ENCODE measurements around the gene WRAP73. TPM values are rescaled to one million over a fixed set of nuclear protein-coding genes. Genes with fewer than 3 reads are reported as not detected.

Gene WRAP73
- total RNA-seq, 1 experiment from 2014 or later: 14.9 TPM

DNA sequence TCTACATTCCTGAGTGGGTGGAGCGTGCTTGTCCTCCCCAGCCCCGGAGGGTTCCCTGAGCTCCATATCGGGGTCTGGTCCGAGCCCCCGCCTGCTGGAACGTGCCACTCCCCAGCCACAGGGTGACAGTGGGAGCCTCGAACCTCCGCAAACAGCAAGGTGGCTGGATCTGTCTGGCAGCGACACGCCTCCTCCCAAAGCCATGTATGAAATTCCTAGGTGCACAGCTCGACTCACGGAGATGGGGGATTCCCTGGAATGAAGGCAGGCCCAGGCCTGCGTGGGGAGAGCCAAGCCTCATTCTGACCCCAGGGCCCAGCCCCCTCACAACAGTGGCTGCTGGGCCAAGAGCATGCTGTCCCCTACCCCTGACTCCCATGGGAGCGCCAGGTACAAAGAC lies 35.3 kb upstream of the WRAP73 start:
- DNase-seq: no peak
- H3K36me3 Mint-ChIP-seq (ENCODE audit: insufficient read depth, unreplicated experiment): no peaks in the 10 kb centered on the region
- CTCF ChIA-PET: no interaction called here
- H3K27me3 Mint-ChIP-seq (ENCODE audit: unreplicated experiment): peaks cover 3% of the 10 kb centered on the region
- no peaks in the 10 kb centered on the region for H3K4me1 Mint-ChIP-seq (ENCODE audit: low read depth, unreplicated experiment)
- intact Hi-C loops (cut with micrococcal nuclease; ENCODE audit: unreplicated experiment): no loop called here
- no peak for TF ChIP-seq CTCF (IDR thresholded peaks at IDR 0.05; ENCODE audit: unreplicated experiment)
- H3K4me3 Mint-ChIP-seq (ENCODE audit: low read depth, unreplicated experiment): no peak overlapping the region
- no peaks in the 10 kb centered on the region for H3K9me3 Mint-ChIP-seq (ENCODE audit: low read depth, unreplicated experiment)
- no TSS peak for BruUV-seq (replicated peaks)
- no peak overlapping the region for H3K27ac Mint-ChIP-seq (ENCODE audit: unreplicated experiment)

DNA sequence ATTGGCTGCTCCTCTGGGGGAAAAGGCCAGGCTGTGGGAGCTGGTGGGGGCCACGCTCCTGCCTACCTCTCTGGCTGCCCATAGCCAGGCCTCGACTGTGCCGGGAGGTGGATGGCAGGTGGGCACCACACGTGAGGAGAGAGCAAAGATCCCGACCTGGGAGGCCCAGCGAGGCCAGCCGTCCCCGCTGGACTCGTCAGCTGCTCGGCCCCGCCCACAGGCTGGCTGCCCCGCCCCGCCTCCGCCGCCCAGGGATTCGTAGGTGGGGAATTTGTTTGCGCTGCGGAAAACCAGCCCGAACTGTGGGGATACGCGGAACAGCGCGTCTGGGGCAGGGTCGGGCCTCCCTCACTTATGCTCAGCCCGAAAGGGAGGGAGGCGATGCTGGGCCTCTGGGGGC lies 34.1 kb upstream of the WRAP73 start:
- intact Hi-C loops (cut with micrococcal nuclease; ENCODE audit: unreplicated experiment): no loop called here
- Mint-ChIP-seq H3K27me3 (ENCODE audit: unreplicated experiment) (peaks cover 16% of the 10 kb centered on the region), H3K36me3 (ENCODE audit: insufficient read depth, unreplicated experiment) (no peaks in the 10 kb centered on the region), H3K4me1 (ENCODE audit: low read depth, unreplicated experiment) (peaks cover 9% of the 10 kb centered on the region), H3K27ac (ENCODE audit: unreplicated experiment) (no peak overlapping the region), H3K9me3 (ENCODE audit: low read depth, unreplicated experiment) (peaks cover 7% of the 10 kb centered on the region), H3K4me3 (ENCODE audit: low read depth, unreplicated experiment) (no peak overlapping the region)
- no peak for DNase-seq
- no TSS peak for BruUV-seq (replicated peaks)
- no peak for TF ChIP-seq CTCF (IDR thresholded peaks at IDR 0.05; ENCODE audit: unreplicated experiment)
- CTCF ChIA-PET: no interaction called here

DNA sequence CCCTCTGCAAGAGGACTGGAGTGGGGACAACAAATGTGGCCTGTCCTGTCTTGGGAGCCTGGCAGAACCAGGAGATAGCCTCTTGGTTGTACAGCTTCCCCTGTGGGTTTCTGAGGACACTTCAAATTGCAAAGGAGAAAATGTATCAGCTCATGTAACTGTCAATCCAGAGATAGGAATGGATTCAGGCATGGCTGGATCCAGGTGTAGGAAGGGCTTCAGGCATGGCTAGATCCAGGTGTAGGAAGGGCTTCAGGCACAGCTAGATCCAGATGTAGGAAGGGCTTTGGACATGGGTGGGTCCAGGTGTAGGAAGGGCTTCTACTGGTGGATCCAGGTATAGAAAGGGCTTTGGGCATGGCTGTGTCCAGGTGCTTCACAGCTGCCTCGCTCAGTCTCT lies 33.3 kb upstream of the WRAP73 start:
- Mint-ChIP-seq H3K9me3 (ENCODE audit: low read depth, unreplicated experiment) (peaks cover 7% of the 10 kb centered on the region), H3K4me1 (ENCODE audit: low read depth, unreplicated experiment) (peaks cover 10% of the 10 kb centered on the region), H3K27me3 (ENCODE audit: unreplicated experiment) (peaks cover 18% of the 10 kb centered on the region), H3K27ac (ENCODE audit: unreplicated experiment) (no peak overlapping the region), H3K4me3 (ENCODE audit: low read depth, unreplicated experiment) (no peak overlapping the region), H3K36me3 (ENCODE audit: insufficient read depth, unreplicated experiment) (no peaks in the 10 kb centered on the region)
- no peak for DNase-seq
- TF ChIP-seq CTCF (IDR thresholded peaks at IDR 0.05; ENCODE audit: unreplicated experiment): no peak
- CTCF ChIA-PET: no interaction called here
- intact Hi-C loops (cut with micrococcal nuclease; ENCODE audit: unreplicated experiment): no loop called here
- no TSS peak for BruUV-seq (replicated peaks)

DNA sequence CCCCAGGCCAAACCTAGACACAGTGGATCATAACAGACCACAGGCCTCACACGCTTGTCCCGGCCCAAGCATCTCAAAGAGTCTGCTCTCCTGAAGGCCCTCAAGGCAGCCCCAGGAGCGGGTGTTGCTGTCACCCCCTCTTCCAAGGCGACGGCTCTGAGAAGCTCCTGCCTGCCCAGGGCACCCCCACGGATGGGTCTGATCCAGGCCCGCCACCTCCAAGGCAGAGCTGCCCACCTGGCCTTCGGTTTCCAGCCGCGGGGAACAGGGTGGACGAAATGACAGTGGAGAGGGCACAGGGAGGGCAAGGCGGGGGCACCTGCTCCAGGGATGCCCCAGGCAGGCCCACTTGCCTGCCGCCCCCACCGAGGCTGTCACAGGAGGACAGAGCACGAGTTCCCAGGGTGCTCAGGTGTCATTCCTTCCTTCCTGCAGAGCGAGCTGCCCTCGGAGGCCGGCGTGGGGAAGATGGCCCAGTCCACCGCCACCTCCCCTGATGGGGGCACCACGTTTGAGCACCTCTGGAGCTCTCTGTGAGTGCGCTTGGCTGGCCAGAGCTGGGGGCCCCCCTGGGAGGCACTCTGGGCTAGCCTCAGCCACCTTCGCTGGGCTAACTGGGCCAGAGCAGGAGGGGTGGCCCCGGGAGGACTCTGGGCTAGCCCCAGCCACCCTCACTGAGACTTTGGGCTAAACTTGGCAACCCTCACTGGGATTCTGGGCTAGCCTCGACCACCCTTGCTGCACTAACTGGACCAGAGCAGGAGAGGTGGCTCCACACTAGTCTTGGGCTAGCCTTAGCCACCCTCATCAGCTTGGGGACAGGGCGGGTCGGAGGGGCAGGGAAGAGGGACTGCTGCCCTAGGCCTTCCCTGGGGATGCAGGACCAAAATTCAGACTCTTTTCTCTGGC lies 32.2 kb upstream of the WRAP73 start:
- Mint-ChIP-seq H3K4me1 (ENCODE audit: low read depth, unreplicated experiment) (peaks cover 10% of the 10 kb centered on the region), H3K4me3 (ENCODE audit: low read depth, unreplicated experiment) (no peak overlapping the region)
- intact Hi-C loops (cut with micrococcal nuclease; ENCODE audit: unreplicated experiment): no loop called here

More for the DNA sequence above, 32.2 kb upstream of the WRAP73 start:
- no peak for TF ChIP-seq CTCF (IDR thresholded peaks at IDR 0.05; ENCODE audit: unreplicated experiment)
- no peak overlapping the region for H3K27ac Mint-ChIP-seq (ENCODE audit: unreplicated experiment)
- H3K36me3 Mint-ChIP-seq (ENCODE audit: insufficient read depth, unreplicated experiment): no peaks in the 10 kb centered on the region
- peaks cover 18% of the 10 kb centered on the region for H3K27me3 Mint-ChIP-seq (ENCODE audit: unreplicated experiment)
- DNase-seq: no peak
- BruUV-seq (replicated peaks): no TSS peak
- CTCF ChIA-PET: no interaction called here
- peaks cover 7% of the 10 kb centered on the region for H3K9me3 Mint-ChIP-seq (ENCODE audit: low read depth, unreplicated experiment)
